Ovary (tissue), 3 donors: Measurements from ENCODE around the gene GORASP2.

ENCODE experiments used
- CTCF ChIP-seq, 3 donors: fragments of 450-650 bp in 2 of 3; fragments of 200-600 bp in 1 of 3; IDR thresholded peaks; one replicate each; pipeline versions ENCODE4 v1.5.1 to v1.8.0; 2016 to 2022; ENCODE audit warnings: antibody characterized with exemption in 3 of 3, mild to moderate bottlenecking in 1 of 3
- EP300 ChIP-seq: sonication (generic); formaldehyde crosslinking; IDR thresholded peaks from one replicate; pipeline ENCODE4 v1.6.1; 2017; ENCODE audit warnings: antibody characterized with exemption
- POLR2A ChIP-seq: fragments of 450-650 bp; IDR thresholded peaks from one replicate; pipeline ENCODE4 v1.6.1; 2017; ENCODE audit warnings: antibody characterized with exemption, mild to moderate bottlenecking, moderate library complexity
- donor health status: DM: no; HTN: no; CAD: no.

GRCh38 chr2:170975127-170975942, 46.3 kb downstream of the GORASP2 start:
- TF ChIP-seq CTCF (IDR thresholded peaks at IDR 0.05): no peak
- TF ChIP-seq POLR2A: no peak
- no peak for TF ChIP-seq EP300
